NCI-H2081 treated with DMSO at 0.1 percent for 48 hours (cell line): ENCODE data around the gene KANK3.
"Not testable (repeated sequence)": the region's sequence is repeated elsewhere in the genome, so short reads cannot be mapped to it uniquely, and the experiment has no call there.

Experiments
- DNase-seq: peaks from one replicate; lab custom pipeline; 2025; lab: John Stamatoyannopoulos, UW

The KANK3 gene

GRCh38 chr19:8342684-8343482 is at the start of gene KANK3:
Gene KANK3, minus strand, starts transcription at chr19:8343262. Its CDS starts 5,434 bp downstream, at chr19:8337828.
- DNase-seq = peak; percentile 30

- no peak for DNase-seq
Observed at GRCh38 chr19:8392017-8392591, 49.0 kb upstream of the KANK3 start.

- DNase-seq = no peak
Observed at GRCh38 chr19:8391198-8392016, 48.3 kb upstream of the KANK3 start.

GRCh38 chr19:8390617-8390981 is 47.5 kb upstream of the KANK3 start:
- DNase-seq = no peak

GRCh38 chr19:8389891-8390616 is 47.0 kb upstream of the KANK3 start, which contains the start of gene RAB11B:
Gene RAB11B, plus strand, starts transcription at chr19:8390360. Its CDS starts 57 bp downstream, at chr19:8390417.
- peak; percentile 99 for DNase-seq

GRCh38 chr19:8388612-8388958 is 45.5 kb upstream of the KANK3 start:
- DNase-seq = no peak

- DNase-seq = no peak
Observed at GRCh38 chr19:8387688-8388611, 44.9 kb upstream of the KANK3 start.

- no peak for DNase-seq
Observed at GRCh38 chr19:8386990-8387389, 43.9 kb upstream of the KANK3 start.

GRCh38 chr19:8386419-8386818 is 43.4 kb upstream of the KANK3 start:
- DNase-seq = not testable (repeated sequence)

- DNase-seq = not testable (repeated sequence)
Observed at GRCh38 chr19:8385566-8385965, 42.5 kb upstream of the KANK3 start.

GRCh38 chr19:8385103-8385502 is 42.0 kb upstream of the KANK3 start:
- DNase-seq = not testable (repeated sequence)

GRCh38 chr19:8384569-8384968 is 41.5 kb upstream of the KANK3 start:
- not testable (repeated sequence) for DNase-seq

GRCh38 chr19:8379156-8379891 is 36.3 kb upstream of the KANK3 start:
- not testable (repeated sequence) for DNase-seq

- no peak for DNase-seq
Observed at GRCh38 chr19:8377598-8377997, 34.5 kb upstream of the KANK3 start.

- DNase-seq = not testable (repeated sequence)
Observed at GRCh38 chr19:8376373-8376974, 33.4 kb upstream of the KANK3 start.

- DNase-seq = not testable (repeated sequence)
Observed at GRCh38 chr19:8375766-8376165, 32.7 kb upstream of the KANK3 start.

- no peak for DNase-seq
Observed at GRCh38 chr19:8373867-8374813, 31.1 kb upstream of the KANK3 start.

- DNase-seq = no peak
Observed at GRCh38 chr19:8371011-8371804, 28.1 kb upstream of the KANK3 start.
